Activated CD4-positive, alpha-beta T cell treated with anti-CD3 and anti-CD28 coated beads, Interleukin-2, Interleukin-6, amounts not matched to agents 100 ng/mL and 50 ng/mL, durations not matched to agents 16 hours and 8 hours (primary cell): ENCODE measurements around the gene INPP5D.
"Not testable (repeated sequence)": the region's sequence is repeated elsewhere in the genome, so short reads cannot be mapped to it uniquely, and the experiment has no call there.

Source experiments
- DNase-seq: peaks from one replicate; pipeline ENCODE4 v3.0.0-alpha.2; 2020

INPP5D gene

GRCh38 chr2:233056961-233057605 is 3.1 kb upstream of the INPP5D start:
- no peak for DNase-seq

- DNase-seq = no peak
Observed at GRCh38 chr2:233058717-233059546, 1.2 kb upstream of the INPP5D start.

DNA sequence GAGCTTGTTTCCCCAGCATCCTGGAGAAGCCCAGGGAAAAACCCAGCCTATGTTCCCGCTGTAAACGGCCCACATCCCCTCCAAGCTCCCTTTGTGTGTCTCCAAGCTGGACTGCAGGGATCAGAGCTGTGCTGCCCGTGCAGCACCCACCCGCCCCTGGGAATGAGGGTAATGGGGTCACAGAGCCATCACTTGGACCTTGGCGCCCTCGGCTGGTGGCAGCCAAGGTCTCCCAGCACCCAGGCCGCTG is 670 bp upstream of the INPP5D start:
- DNase-seq = no peak

DNA sequence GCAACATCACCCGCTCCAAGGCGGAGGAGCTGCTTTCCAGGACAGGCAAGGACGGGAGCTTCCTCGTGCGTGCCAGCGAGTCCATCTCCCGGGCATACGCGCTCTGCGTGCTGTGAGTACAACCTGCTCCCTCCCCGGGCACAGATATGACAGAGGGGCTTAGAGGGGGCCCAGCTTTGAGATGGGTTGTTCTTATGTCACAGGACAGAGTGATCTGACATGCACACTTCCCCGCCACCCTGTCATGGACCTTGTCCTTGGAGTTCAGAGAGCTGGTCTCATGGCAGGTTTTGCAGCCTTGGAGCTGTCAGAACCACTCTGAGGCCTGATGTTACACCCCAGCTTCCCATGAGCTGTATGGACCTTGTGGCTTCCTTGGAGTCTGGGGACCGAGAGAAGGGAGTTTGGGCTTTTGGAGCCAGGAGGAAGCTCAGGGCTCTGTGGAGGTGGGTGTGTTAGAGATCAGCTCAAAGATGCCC is 398 bp downstream of the INPP5D start:
- no peak for DNase-seq

GRCh38 chr2:233060980-233061590 is 943 bp downstream of the INPP5D start:
- DNase-seq = peak; percentile 32

DNA sequence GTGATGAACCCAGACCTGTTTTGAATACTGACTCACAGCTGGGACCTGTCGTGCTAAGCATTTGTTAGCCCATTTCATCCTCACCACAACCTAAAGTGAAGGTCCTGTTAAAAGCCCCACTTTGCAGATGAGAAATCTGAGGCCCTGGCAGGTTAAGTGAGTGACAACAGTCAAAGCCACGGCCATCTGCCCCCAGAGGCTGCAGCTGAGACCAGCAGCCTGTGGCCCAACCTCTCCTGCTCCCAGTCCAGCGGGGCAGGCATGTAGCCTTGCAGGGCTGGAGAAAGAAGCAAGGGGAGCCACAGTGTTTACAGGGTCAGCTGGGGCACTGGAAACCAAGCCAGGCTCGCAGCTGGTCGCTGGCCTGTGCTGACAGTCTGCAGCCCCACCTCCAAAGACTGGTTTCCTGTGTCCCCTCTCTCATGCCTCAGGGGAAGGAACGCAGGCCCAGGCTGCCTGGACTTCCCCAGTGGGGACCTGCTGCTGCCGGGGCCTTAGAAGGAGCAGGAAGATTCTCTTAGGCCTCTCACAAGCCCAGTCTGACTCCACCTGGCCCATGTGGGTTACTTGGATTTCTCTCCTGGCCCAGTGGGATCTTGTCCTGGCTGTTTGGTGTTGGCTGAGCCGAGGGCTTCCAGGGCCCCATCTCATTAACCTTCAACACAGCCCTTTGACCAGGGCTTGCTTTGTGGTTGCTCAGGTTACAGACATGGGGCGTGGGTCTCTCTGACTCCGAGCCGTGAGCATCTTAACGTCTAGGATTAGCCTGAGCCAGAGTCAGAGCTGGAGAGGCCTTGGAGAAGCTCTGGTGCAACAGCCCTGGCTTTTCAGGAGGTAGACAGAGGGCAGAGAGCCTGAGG is 1.7 kb downstream of the INPP5D start:
- peak; percentile 69 for DNase-seq

DNA sequence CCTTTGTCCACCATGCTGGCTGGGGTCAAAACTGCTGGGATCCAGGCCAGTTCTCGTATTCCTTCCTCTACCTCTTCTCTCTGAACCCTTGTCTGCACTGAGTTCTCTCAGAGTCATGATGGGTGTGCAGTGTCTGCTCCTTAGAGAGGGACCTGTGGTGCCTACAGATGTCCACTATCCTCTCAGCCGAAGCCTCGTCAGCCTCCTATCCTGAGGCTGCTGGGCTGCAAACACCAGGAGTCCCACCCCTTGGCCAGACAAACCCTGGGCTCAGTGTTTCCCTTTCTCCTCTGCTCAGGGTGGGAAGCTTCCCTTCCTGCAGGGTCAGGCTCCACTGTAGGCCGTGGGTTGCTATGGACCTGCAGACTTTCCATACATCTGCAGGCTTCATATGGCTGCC is 2.3 kb downstream of the INPP5D start:
- DNase-seq = no peak

DNA sequence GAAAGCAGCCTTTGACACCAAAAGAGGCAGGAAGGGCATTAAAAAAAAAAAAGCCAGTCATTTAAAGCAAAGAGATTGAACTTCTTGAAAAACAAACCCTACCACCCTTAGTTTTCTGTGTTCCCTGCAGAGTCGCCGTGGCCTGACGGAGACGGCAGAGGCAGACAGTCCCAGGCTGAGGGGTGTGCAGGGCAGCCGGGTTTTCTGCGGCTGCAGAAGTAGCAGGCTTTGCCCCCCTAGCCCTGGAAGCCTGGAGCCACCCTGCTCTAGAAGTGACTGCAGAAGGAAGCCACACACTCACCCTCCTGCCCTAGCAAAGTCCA is 2.8 kb downstream of the INPP5D start:
- DNase-seq = no peak

DNA sequence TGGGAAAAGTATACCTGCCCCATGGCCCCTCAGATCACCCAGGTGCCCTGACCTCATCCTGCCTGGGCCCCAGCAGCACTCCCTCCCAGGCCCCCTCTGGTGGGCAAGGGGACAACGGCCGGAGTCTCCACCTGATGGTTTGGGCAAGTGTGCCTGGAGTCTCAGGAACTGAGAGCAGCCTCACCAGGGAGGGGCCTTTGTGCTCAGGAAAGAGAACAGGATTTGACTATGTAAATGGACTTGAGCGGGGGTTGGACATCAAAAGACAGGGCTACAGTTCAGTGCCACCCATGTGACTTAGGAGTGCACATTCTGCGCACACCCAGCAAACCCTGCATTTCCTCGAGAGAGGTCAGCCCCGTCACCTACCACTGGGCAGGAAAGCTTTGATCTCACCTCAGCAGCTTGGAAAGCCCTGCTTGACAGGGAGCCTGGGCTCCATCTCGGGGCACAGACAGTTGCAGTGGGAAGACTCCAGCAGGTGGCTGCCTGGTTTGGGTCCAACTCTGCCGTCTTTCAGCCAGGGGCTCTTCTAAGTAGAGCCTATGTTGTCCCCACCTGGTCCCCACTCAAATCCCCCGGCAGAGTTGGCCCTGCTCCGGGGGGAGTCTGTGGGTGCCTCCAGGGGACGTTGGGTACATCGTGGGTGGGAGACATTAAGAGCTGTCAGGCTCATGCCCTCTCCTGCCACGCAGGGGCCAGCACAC is 3.3 kb downstream of the INPP5D start:
- peak; percentile 38 for DNase-seq

GRCh38 chr2:233063976-233064411 is 3.9 kb downstream of the INPP5D start:
- no peak for DNase-seq

DNA sequence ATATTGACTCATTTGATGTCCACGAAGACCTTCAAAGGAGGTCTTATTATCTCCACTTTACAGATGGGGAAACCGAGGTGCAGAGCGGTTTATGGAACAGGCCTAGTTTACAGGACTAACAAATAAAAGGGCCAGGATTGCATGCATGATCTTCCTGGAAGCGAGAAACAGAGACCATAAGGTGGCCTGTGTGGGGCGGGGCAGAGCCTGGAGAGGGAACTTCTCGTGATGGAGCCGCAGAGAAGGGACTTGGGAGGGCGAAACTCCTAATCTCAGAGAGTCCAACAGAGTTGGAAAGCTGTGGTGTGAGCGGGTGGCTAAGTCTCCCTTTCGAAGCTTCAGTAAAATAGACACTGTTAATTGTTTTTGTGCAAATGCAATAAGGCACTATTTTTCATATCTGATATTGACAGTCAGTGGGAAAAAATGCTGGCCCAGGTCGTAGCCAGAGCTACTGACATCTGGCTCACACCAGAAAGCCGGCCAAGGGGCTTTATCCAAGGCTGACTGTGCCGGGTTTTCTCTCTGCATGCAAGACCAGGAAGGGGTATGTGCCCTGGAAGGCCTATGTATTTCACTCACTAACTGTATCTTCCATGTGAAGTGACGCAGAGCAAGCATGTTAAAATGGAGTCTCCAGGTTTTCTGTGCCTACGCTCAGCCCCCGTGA is 4.5 kb downstream of the INPP5D start:
- no peak for DNase-seq

- not testable (repeated sequence) for DNase-seq
Observed at GRCh38 chr2:233065200-233065589, 5.1 kb downstream of the INPP5D start.

DNA sequence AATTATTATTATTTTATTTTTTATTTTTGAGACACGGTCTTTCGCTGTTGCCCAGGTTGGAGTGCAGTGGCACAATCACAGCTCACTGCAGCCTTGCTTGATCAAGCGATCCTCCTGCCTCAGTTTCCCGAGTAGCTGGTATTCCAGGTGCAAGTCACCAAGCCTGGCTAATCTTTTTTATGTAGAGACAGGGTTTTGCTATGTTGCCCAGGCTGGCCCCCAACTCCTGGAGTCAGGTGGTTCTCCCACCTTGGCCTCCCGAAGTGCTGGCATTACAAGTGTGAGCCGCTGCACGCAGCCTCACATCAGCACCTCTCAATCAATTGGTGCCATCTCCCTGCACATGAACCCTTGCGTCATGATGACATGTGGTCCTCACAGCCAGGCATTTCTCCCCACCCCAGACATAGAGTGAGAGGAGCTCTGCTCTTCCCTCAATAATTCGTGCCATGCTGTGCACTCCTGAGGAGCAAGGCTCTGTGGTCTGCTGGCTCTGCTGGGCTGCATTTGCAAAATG is 5.9 kb downstream of the INPP5D start:
- DNase-seq = no peak

DNA sequence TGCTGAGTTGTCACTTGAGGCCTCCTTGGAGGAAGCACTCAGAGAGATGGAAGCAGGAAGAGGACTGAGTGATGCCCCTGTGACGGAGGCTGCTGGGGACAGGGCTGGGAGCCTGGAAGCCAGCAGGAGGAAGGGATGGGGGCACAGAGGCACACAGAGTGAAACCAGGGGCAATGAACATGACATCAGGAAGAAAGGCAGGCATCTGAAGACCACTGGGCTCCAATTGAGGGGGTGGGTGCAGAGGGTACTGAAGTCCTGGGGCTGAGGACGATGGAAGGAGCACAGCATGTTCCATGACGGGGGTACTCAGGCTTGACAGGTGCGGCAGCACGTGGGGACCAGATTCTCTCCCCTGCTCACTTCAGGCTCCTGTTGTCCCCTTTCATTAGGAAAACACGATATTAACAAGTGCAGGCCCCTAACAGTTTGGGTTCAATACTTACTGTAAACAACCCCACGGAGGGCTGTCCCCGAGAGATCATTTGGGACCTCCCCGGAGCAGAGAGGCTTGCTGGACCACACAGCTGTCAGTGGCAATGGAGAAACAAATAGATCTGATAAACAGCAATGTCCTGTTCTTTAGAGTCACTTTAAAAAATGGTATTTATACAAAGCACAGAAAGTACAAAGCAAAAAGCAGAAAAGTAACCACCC is 8.7 kb downstream of the INPP5D start:
- DNase-seq = no peak

- DNase-seq = no peak
Observed at GRCh38 chr2:233072838-233073237, 12.7 kb downstream of the INPP5D start.

- no peak for DNase-seq
Observed at GRCh38 chr2:233074106-233074505, 14.0 kb downstream of the INPP5D start.

DNA sequence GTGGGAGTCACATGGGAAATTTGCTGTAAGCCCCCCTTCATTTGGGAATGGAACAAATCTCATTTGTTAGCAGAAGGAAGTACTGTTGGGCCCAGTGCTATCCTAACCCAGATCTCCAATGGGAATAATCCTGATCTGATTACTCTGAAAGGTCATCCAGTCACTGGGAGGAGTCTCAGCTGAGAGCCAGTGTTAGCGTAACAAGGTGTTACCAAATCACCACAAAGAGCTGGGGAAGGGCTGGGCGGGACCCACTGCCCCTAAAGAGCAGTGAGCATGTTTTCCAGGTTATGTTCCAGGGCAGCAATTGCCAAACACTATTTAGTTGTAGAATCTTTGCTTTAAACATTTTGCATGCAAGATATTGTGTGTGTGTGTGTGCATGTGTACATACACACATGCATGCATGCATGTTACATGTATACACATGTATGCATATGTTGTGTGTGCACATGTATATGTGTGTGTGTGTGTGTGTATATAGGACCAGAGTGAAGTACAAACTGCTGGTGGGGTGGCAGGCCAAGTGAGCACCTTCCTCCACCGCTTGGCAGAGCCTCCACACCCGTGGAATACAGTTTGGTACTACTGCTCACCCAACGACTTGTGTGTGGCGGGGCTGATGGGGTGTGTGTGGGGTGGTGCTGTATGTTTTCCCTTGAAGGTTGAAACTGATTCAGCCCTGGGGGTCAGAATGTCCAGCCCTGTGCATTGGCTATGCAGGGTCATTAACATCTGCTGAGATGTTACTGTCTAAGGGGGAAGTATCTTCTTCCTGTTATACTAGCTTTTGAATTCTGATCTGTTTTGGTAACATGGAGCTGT is 15.2 kb downstream of the INPP5D start:
- no peak for DNase-seq

DNA sequence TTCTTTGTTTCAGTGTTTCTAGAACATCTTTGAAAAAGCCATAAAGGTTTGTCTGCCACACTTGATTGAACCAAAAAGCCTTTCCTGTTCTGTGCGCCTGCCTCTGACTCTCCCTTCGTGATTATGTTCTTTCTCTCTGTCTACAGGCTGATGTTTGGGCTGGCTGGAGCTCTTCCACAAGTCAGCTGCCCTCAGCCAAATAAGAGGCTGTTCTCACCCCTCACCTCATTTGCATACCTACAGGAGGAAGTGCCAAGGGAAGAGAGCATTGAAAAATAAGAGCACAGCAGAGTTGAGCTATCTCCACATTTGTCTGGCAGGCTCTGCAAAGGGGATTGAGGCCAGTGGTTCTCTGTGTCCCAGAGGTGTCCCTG is 15.8 kb downstream of the INPP5D start:
- peak; percentile 68 for DNase-seq

DNA sequence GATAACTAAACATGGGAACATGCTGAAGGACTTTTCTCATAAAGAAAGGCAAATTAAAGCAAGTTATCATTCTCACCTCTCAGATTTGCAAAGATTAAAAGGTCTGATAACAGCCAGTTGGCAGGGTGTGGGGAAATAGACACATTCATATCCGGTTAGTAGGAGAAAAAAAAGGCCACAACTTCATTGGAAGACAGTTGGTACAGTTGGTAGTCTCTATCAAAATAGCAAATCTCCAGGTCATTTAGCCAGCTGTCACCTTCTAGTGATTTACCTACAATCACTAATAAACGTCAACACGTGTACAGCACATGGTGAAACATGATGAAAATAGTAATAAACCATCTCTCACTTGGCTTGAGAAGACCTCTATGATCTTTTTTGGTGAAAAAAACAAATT is 16.6 kb downstream of the INPP5D start:
- peak; percentile 69 for DNase-seq

DNA sequence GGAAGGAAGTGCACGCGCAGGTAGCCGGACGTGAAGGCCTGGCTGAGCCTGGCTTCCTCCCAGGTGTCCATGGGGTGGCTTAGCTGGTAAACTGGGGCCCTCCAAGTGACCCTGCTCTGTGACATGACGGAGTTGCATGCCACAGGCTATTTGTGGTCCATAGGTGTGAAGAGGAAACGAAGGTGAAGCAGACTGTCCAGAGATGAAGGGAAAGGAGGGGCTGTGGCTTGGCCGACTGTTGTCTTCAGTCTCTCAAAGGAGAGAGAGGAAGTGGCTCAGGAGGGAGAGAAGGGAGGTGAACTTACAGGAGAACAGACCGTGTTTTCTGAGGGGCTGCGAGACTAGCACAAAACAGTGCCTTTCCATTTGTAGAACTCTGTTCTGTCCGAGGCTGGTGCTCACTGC is 19.3 kb downstream of the INPP5D start:
- peak; percentile 62 for DNase-seq
